ENCODE data around the gene ARHGEF26. TPM values are rescaled to one million over a fixed set of nuclear protein-coding genes. Genes with fewer than 3 reads are reported as not detected.
"Not testable (repeated sequence)": the region's sequence is repeated elsewhere in the genome, so short reads cannot be mapped to it uniquely, and the experiment has no call there.

The ARHGEF26 gene
- total RNA-seq, 1 experiment from 2014 or later, result 13.7 TPM

GRCh38 chr3:154086286-154086685 lies 34.9 kb upstream of the ARHGEF26 start:
- Histone ChIP-seq H3K4ac (ENCODE audit: low read depth, low read length) (no peak overlapping the region), H2BK12ac (ENCODE audit: insufficient read length, low read depth, low read length) (no peak overlapping the region), H3K14ac (ENCODE audit: insufficient read depth, low read length) (no peak overlapping the region), H2AK5ac (ENCODE audit: insufficient read length, low read length) (no peak overlapping the region), H4K91ac (ENCODE audit: insufficient read length, low read depth, low read length) (no peak overlapping the region), H3K56ac (ENCODE audit: insufficient read length, low read depth, low read length) (no peak overlapping the region), H3K79me1 (ENCODE audit: insufficient read depth, low read depth, low read length, poor library complexity, severe bottlenecking) (no peaks in the 10 kb centered on the region), H3K79me2 (ENCODE audit: insufficient read depth, low read length) (no peaks in the 10 kb centered on the region), H3K9ac (ENCODE audit: extremely low read depth, insufficient read length, low read length) (no peak overlapping the region), H2BK5ac (ENCODE audit: insufficient read length, low read length) (no peak overlapping the region), H3K27me3 (ENCODE audit: insufficient read depth, low read length) (no peaks in the 10 kb centered on the region), H2BK20ac (ENCODE audit: low read depth, low read length, poor library complexity, severe bottlenecking) (no peak overlapping the region), H2BK120ac (ENCODE audit: low read depth, low read length, poor library complexity, severe bottlenecking) (no peak overlapping the region), H4K20me1 (ENCODE audit: control insufficient read depth, insufficient read depth, insufficient read length) (no peaks in the 10 kb centered on the region), H3K18ac (ENCODE audit: insufficient read length, low read depth, low read length) (no peak overlapping the region), H3K9me3 (ENCODE audit: control insufficient read depth, low read depth, low read length) (no peaks in the 10 kb centered on the region), H3T11ph (ENCODE audit: low read length) (no peak overlapping the region), H3K23me2 (ENCODE audit: insufficient read length, low read depth, low read length, poor library complexity, severe bottlenecking) (no peaks in the 10 kb centered on the region), H3K27ac (ENCODE audit: insufficient read length, low read depth, low read length) (no peak overlapping the region), H2AFZ (ENCODE audit: low read length) (no peak overlapping the region), H3K23ac (ENCODE audit: insufficient read length, low read depth, low read length) (no peak overlapping the region), H4K8ac (replicated peaks; ENCODE audit: insufficient read length, low read depth, low read length) (no peak overlapping the region), H3K4me2 (ENCODE audit: insufficient read depth, insufficient read length, low read length) (no peak overlapping the region), H3K4me1 (ENCODE audit: insufficient read depth, low read length) (no peaks in the 10 kb centered on the region), H2BK15ac (ENCODE audit: low read depth, low read length) (no peak overlapping the region), H4K5ac (ENCODE audit: insufficient read length, low read depth, low read length) (no peak overlapping the region)
- H3K9me3 Mint-ChIP-seq, result peaks cover 13 to 17% of the 10 kb centered on the region in 2 experiments
- 0 out of 4 replicates have a peak, but pooled peaks cover 0 to 2% of the 10 kb centered on the region in 2 experiments for H3K4me1 Mint-ChIP-seq
- H3K4me3 Mint-ChIP-seq, result no peak overlapping the region
- H3K27ac Mint-ChIP-seq, result no peak overlapping the region
- no peaks in the 10 kb centered on the region; the same call in 1 of the 2 replicates for H3K27me3 Mint-ChIP-seq (ENCODE audit: low read depth)
- DNase-seq, result no peak
- TF ChIP-seq CTCF (conservative IDR thresholded peaks at IDR 0.05), result no peak
- no CpG with 5 or more reads among the region's 1 CpG for WGBS (ENCODE audit: extremely low coverage, insufficient read length, low lambda C conversion rate)
- H3K36me3 Mint-ChIP-seq (ENCODE audit: insufficient read depth in 1 of 3, low read depth in 3 of 3), result peaks cover 6 to 28% (median 9%) of the 10 kb centered on the region in 3 experiments; a peak in 6 of 7 replicates

GRCh38 chr3:154087756-154088480 lies 33.3 kb upstream of the ARHGEF26 start:
- H3K23ac ChIP-seq (ENCODE audit: insufficient read length, low read depth, low read length); H3K27ac Mint-ChIP-seq; H2BK5ac ChIP-seq (ENCODE audit: insufficient read length, low read length); H2AK5ac ChIP-seq (ENCODE audit: insufficient read length, low read length); H3K4ac ChIP-seq (ENCODE audit: low read depth, low read length); H4K5ac ChIP-seq (ENCODE audit: insufficient read length, low read depth, low read length); H2BK120ac ChIP-seq (ENCODE audit: low read depth, low read length, poor library complexity, severe bottlenecking); H3K18ac ChIP-seq (ENCODE audit: insufficient read length, low read depth, low read length); H3K9ac ChIP-seq (ENCODE audit: extremely low read depth, insufficient read length, low read length); H3K56ac ChIP-seq (ENCODE audit: insufficient read length, low read depth, low read length); H4K91ac ChIP-seq (ENCODE audit: insufficient read length, low read depth, low read length); H3K79me2 ChIP-seq (ENCODE audit: insufficient read depth, low read length); DNase-seq; H3K4me2 ChIP-seq (ENCODE audit: insufficient read depth, insufficient read length, low read length); H3K27me3 ChIP-seq (ENCODE audit: insufficient read depth, low read length); H2BK20ac ChIP-seq (ENCODE audit: low read depth, low read length, poor library complexity, severe bottlenecking); H3K9me3 Mint-ChIP-seq; H3K4me3 Mint-ChIP-seq; H3K27me3 Mint-ChIP-seq (ENCODE audit: low read depth); H2AFZ ChIP-seq (ENCODE audit: low read length); H3K4me1 ChIP-seq (ENCODE audit: insufficient read depth, low read length); H4K8ac ChIP-seq (replicated peaks; ENCODE audit: insufficient read length, low read depth, low read length); H3K27ac ChIP-seq (ENCODE audit: insufficient read length, low read depth, low read length); H3T11ph ChIP-seq (ENCODE audit: low read length); H3K9me3 ChIP-seq (ENCODE audit: control insufficient read depth, low read depth, low read length); H2BK12ac ChIP-seq (ENCODE audit: insufficient read length, low read depth, low read length); H3K23me2 ChIP-seq (ENCODE audit: insufficient read length, low read depth, low read length, poor library complexity, severe bottlenecking); H3K4me1 Mint-ChIP-seq; H3K14ac ChIP-seq (ENCODE audit: insufficient read depth, low read length); H3K79me1 ChIP-seq (ENCODE audit: insufficient read depth, low read depth, low read length, poor library complexity, severe bottlenecking); H4K20me1 ChIP-seq (ENCODE audit: control insufficient read depth, insufficient read depth, insufficient read length); H2BK15ac ChIP-seq (ENCODE audit: low read depth, low read length): not testable (repeated sequence)
- WGBS (ENCODE audit: extremely low coverage, insufficient read length, low lambda C conversion rate), result no CpG with 5 or more reads among the region's 26 CpGs
- H3K36me3 Mint-ChIP-seq (ENCODE audit: insufficient read depth in 1 of 3, low read depth in 3 of 3), result peaks cover 0 to 18% (median 6%) of the 10 kb centered on the region in 3 experiments; a peak in 3 of 7 replicates

All from H9 (cell line).